Neural progenitor cell (in vitro differentiated cells): ENCODE data around the gene ZMIZ1. TPM values are rescaled to one million over a fixed set of nuclear protein-coding genes. Genes with fewer than 3 reads are reported as not detected.

Experiments used
- DNase-seq: peaks from one replicate; pipeline ENCODE4 v3.0.0-alpha.2; 2016; ENCODE audit warnings: low spot score
- H2AFZ ChIP-seq: fragments of 200-600 bp; sonication (generic); replicated peaks from 2 replicates; pipeline ENCODE4 v1.6.1; 2016; ENCODE audit warnings: antibody characterized with exemption
- H3F3A ChIP-seq: fragments of 200-600 bp; sonication (generic); 2 replicates; pipeline ENCODE4 v1.6.1; 2016; ENCODE audit warnings: antibody characterized with exemption, low read depth
- H3K27ac ChIP-seq: fragments of 200-600 bp; sonication (generic); 2 replicates; pipeline ENCODE4 v1.5.1; 2016; ENCODE audit warnings: mild to moderate bottlenecking
- H3K27me3 ChIP-seq: fragments of 200-600 bp; sonication (generic); 2 replicates; pipeline ENCODE4 v1.6.1; 2016; ENCODE audit warnings: mild to moderate bottlenecking, moderate library complexity
- H3K36me3 ChIP-seq: fragments of 200-600 bp; sonication (generic); 2 replicates; pipeline ENCODE4 v1.5.1; 2016
- H3K4me1 ChIP-seq: fragments of 200-600 bp; sonication (generic); 2 replicates; pipeline ENCODE4 v1.6.1; 2016; ENCODE audit warnings: mixed run types
- H3K4me2 ChIP-seq: fragments of 200-600 bp; sonication (generic); 2 replicates; pipeline ENCODE4 v1.6.1; 2016
- H3K4me3 ChIP-seq: fragments of 200-600 bp; sonication (generic); 2 replicates; pipeline ENCODE4 v1.5.1; 2016
- H3K79me2 ChIP-seq: fragments of 200-600 bp; sonication (generic); 2 replicates; pipeline ENCODE4 v1.6.1; 2016; ENCODE audit warnings: low read depth
- H3K9ac ChIP-seq: fragments of 200-600 bp; sonication (generic); 2 replicates; pipeline ENCODE4 v1.6.1; 2016
- H3K9me3 ChIP-seq: fragments of 200-600 bp; sonication (generic); 2 replicates; pipeline ENCODE4 v1.5.1; 2016; ENCODE audit warnings: low read depth
- H4K20me1 ChIP-seq: fragments of 200-600 bp; sonication (generic); 2 replicates; pipeline ENCODE4 v1.6.1; 2016; ENCODE audit warnings: low read depth
- H3K27ac Mint-ChIP-seq: 3 replicates; pipeline ENCODE4 v1.8.0; 2021; ENCODE audit warnings: mixed read lengths
- H3K27me3 Mint-ChIP-seq: 2 replicates; pipeline ENCODE4 v1.8.0; 2022; ENCODE audit warnings: low read depth, mild to moderate bottlenecking, inconsistent platforms, moderate library complexity, mixed read lengths; ENCODE audit not compliant: insufficient read depth
- H3K36me3 Mint-ChIP-seq: 3 replicates; pipeline ENCODE4 v1.8.0; 2021; ENCODE audit warnings: mixed read lengths
- H3K4me1 Mint-ChIP-seq: 3 replicates; pipeline ENCODE4 v1.8.0; 2021; ENCODE audit warnings: mixed read lengths
- H3K4me3 Mint-ChIP-seq: 3 replicates; pipeline ENCODE4 v1.8.0; 2021; ENCODE audit warnings: mild to moderate bottlenecking, moderate library complexity, mixed read lengths
- H3K9me3 Mint-ChIP-seq: 3 replicates; pipeline ENCODE4 v1.8.0; 2020; ENCODE audit warnings: mixed read lengths
- EZH2 ChIP-seq: fragments of 200-600 bp; sonication (generic); IDR thresholded peaks from 2 replicates; pipeline ENCODE4 v1.6.1; 2017; ENCODE audit warnings: antibody characterized with exemption, mild to moderate bottlenecking, moderate library complexity
- EZH2phosphoT487 ChIP-seq: fragments of 200-600 bp; sonication (generic); IDR thresholded peaks from 2 replicates; pipeline ENCODE4 v1.6.1; 2017; ENCODE audit warnings: antibody characterized with exemption
- total RNA-seq: library from RNA; depleted of rRNA; stranded (reverse); fragments of >200 nt; gene quantifications from 2 replicates; pipeline ENCODE4 v1.2.3, GENCODE V29; 2015; ENCODE audit warnings: low replicate concordance
- TF ChIP-seq, protein P1 (sequence below): fragments of 200-600 bp; sonication (generic); IDR thresholded peaks from 2 replicates; pipeline ENCODE4 v1.5.1; 2017; ENCODE audit warnings: antibody characterized with exemption, mild to moderate bottlenecking

ZMIZ1 gene
- total RNA-seq, 1 donor from 2014 or later: 5.8 TPM

DNA sequence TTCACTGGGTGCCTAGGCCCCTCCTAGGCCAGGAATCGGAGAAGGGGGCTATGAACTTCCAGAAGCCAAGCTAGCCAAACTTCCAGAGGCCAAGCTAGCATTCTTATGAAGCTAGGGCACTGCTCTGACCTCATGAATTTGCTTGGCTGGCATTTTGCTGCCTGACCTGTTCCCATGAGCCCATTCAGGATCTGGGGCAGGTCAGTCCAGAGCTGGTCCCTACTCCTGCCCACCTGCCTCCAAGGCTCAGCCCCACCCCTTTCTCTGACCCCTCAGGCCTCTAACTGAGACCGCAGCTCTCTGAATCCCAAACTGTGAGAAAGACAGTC, 277.2 kb downstream of the ZMIZ1 start:
- no peaks in the 10 kb centered on the region for H3K79me2 ChIP-seq
- H3K36me3 ChIP-seq: no peaks in the 10 kb centered on the region
- Mint-ChIP-seq H3K4me1 (peaks cover 14% of the 10 kb centered on the region), H3K36me3 (peaks cover 6% of the 10 kb centered on the region), H3K9me3 (no peaks in the 10 kb centered on the region), H3K27ac (no peak overlapping the region), H3K4me3 (peak overlapping the region; percentile 62), H3K27me3 (peaks cover 2% of the 10 kb centered on the region)
- H2AFZ ChIP-seq: no peak overlapping the region
- no peak overlapping the region for H3K27ac ChIP-seq
- no peaks in the 10 kb centered on the region for H3K27me3 ChIP-seq
- peaks cover 10% of the 10 kb centered on the region for H3F3A ChIP-seq
- H3K4me3 ChIP-seq: no peak overlapping the region
- H3K4me1 ChIP-seq: peaks cover 15% of the 10 kb centered on the region
- H3K9me3 ChIP-seq: no peaks in the 10 kb centered on the region
- no peak overlapping the region for H3K9ac ChIP-seq
- DNase-seq: no peak
- H3K4me2 ChIP-seq: no peak overlapping the region
- TF ChIP-seq, protein P1, sequence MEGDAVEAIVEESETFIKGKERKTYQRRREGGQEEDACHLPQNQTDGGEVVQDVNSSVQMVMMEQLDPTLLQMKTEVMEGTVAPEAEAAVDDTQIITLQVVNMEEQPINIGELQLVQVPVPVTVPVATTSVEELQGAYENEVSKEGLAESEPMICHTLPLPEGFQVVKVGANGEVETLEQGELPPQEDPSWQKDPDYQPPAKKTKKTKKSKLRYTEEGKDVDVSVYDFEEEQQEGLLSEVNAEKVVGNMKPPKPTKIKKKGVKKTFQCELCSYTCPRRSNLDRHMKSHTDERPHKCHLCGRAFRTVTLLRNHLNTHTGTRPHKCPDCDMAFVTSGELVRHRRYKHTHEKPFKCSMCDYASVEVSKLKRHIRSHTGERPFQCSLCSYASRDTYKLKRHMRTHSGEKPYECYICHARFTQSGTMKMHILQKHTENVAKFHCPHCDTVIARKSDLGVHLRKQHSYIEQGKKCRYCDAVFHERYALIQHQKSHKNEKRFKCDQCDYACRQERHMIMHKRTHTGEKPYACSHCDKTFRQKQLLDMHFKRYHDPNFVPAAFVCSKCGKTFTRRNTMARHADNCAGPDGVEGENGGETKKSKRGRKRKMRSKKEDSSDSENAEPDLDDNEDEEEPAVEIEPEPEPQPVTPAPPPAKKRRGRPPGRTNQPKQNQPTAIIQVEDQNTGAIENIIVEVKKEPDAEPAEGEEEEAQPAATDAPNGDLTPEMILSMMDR: no peak
- TF ChIP-seq EZH2 (no peak), EZH2phosphoT487 (no peak)
- H4K20me1 ChIP-seq: peaks cover 15% of the 10 kb centered on the region

DNA sequence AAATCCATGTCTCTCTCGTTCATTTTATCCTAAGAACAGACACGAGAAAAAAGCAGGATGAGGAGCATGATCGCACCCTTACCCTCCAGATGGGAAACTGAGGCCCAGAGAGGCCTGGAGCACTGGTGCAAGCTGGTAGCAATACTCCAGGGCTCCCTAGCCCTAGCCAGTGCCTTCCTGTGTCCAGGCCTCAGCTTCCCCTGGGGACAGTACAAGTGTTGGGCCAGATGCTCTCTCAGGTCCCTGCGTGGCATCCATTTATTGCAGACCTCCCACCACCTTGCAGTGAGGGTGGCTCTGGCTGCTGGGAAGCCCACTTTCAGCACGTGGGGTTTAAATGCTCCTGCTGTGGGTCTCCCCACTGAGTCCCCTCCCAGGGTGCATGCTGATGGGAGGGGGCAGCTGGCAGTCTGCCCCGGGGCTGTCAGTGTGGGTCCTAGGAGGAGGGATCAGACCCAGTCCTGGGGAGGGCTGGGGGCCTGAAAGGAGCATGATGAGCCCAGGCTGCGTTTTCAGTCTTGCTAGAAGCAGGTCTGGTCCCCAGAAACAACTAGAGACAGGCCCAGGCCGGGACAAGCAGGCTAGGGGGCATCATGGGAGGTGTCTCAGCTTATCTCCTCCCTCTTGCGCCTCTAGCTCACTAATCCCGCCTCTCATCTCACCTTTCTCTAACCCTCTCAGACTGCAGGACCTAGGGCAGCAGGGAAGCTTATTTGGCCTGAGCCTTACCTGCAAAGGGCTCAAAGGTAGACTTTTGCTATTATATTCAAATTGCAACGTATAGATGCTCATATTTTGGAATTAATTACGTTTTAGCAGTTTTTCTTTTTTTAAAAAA, 277.8 kb downstream of the ZMIZ1 start:
- Mint-ChIP-seq H3K9me3 (no peaks in the 10 kb centered on the region), H3K36me3 (peaks cover 7% of the 10 kb centered on the region), H3K27me3 (peaks cover 2% of the 10 kb centered on the region), H3K27ac (no peak overlapping the region), H3K4me3 (peak overlapping the region; percentile 79), H3K4me1 (peaks cover 14% of the 10 kb centered on the region)
- Histone ChIP-seq H3K9me3 (no peaks in the 10 kb centered on the region), H3F3A (peaks cover 10% of the 10 kb centered on the region), H3K4me1 (peaks cover 15% of the 10 kb centered on the region), H3K4me3 (peak overlapping the region; percentile 59), H3K79me2 (no peaks in the 10 kb centered on the region), H4K20me1 (peaks cover 15% of the 10 kb centered on the region), H3K4me2 (peak overlapping the region; percentile 81), H3K27me3 (no peaks in the 10 kb centered on the region), H3K36me3 (no peaks in the 10 kb centered on the region), H2AFZ (no peak overlapping the region), H3K27ac (no peak overlapping the region), H3K9ac (no peak overlapping the region)
- DNase-seq: peak; percentile 52
- TF ChIP-seq EZH2: no peak
- TF ChIP-seq, protein P1: no peak
- no peak for TF ChIP-seq EZH2phosphoT487

DNA sequence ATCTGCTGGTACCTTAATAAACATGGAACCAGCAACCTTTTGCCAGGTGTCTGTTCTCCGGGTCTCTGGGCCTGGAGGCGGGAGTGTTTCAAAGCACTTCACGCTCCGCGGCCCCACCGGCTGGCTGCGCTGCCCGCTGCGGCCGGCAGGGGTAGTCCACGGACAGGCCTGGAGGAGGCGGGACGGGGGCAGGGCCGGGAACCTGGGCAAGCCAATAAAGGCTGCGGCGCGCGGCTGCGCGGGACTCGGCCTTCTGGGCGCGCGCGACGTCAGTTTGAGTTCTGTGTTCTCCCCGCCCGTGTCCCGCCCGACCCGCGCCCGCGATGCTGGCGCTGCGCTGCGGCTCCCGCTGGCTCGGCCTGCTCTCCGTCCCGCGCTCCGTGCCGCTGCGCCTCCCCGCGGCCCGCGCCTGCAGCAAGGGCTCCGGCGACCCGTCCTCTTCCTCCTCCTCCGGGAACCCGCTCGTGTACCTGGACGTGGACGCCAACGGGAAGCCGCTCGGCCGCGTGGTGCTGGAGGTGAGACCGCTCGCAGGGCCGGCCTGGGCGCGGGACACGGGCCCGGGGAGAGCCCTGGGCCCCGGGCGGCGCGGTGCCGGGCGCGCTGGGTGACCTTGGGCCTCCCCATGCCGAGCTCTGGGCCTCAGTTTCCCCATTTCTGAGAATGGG, 278.6 kb downstream of the ZMIZ1 start, which contains the start of gene PPIF:
TSS of gene PPIF (plus strand) at position 244 of the 668 bp plus-strand sequence. CDS start at position 324, 80 bp downstream.
- Histone ChIP-seq H3K4me2 (peak within 1 kb of the TSS; percentile 81), H3K79me2 (no peaks in the 10 kb centered on the region), H3K9ac (no peak within 1 kb of the TSS), H3F3A (peaks cover 10% of the 10 kb centered on the region), H3K36me3 (no peaks in the 10 kb centered on the region), H3K27ac (no peak within 1 kb of the TSS), H4K20me1 (peaks cover 15% of the 10 kb centered on the region), H3K4me3 (peak within 1 kb of the TSS; percentile 59), H2AFZ (peak within 1 kb of the TSS; percentile 71), H3K4me1 (peaks cover 15% of the 10 kb centered on the region), H3K9me3 (no peaks in the 10 kb centered on the region), H3K27me3 (no peaks in the 10 kb centered on the region)
- H3K4me3 Mint-ChIP-seq: peak within 1 kb of the TSS; percentile 88
- TF ChIP-seq, protein P1: peak; percentile 81
- TF ChIP-seq EZH2phosphoT487: no peak
- DNase-seq: peak; percentile 96
- peaks cover 2% of the 10 kb centered on the region for H3K27me3 Mint-ChIP-seq
- no peaks in the 10 kb centered on the region for H3K9me3 Mint-ChIP-seq
- H3K36me3 Mint-ChIP-seq: peaks cover 10% of the 10 kb centered on the region
- H3K4me1 Mint-ChIP-seq: peaks cover 14% of the 10 kb centered on the region
- H3K27ac Mint-ChIP-seq: no peak within 1 kb of the TSS
